Body of pancreas (tissue), 4 donors: ENCODE results near the gene ZBTB18. TPM values are rescaled to one million over a fixed set of nuclear protein-coding genes. Genes with fewer than 3 reads are reported as not detected.

Experiments used
- ATAC-seq: fragments of 150-250 bp; one replicate; pipeline ENCODE4 v1.9.1; 2016
- DNase-seq, 4 donors: peaks; one replicate each; pipeline ENCODE4 v3.0.0-alpha.2; 2019
- H3K27ac ChIP-seq, 4 donors: fragments of 200-600 bp; sonication (generic); 1 replicate in 3 of 4; 2 replicates in 1 of 4; pipeline versions ENCODE4 v1.5.1 to v1.6.1; 2016 to 2019; ENCODE audit warnings: mild to moderate bottlenecking in 1 of 4, mixed read lengths in 1 of 4, moderate library complexity in 1 of 4
- H3K27me3 ChIP-seq, 2 donors: fragments of 200-600 bp; sonication (generic); one replicate each; pipeline ENCODE4 v1.6.0; 2016; ENCODE audit warnings: mild to moderate bottlenecking in 1 of 2
- H3K36me3 ChIP-seq, 2 donors: fragments of 200-600 bp; sonication (generic); replicated peaks in 1 of 2; 2 replicates each; pipeline ENCODE4 v1.5.1; 2016; ENCODE audit warnings: low read depth in 2 of 2; ENCODE audit not compliant: insufficient read depth in 1 of 2
- H3K4me1 ChIP-seq: fragments of 200-600 bp; sonication (generic); one replicate; pipeline ENCODE4 v1.6.0; 2016
- H3K4me3 ChIP-seq, 2 donors: fragments of 200-600 bp; sonication (generic); 1 replicate in 1 of 2; 2 replicates in 1 of 2; pipeline ENCODE4 v1.5.1; 2016 to 2019
- H3K9me3 ChIP-seq, 3 donors: fragments of 200-600 bp; sonication (generic); 1 replicate in 2 of 3; 2 replicates in 1 of 3; pipeline ENCODE4 v1.5.1; 2016
- POLR2A ChIP-seq, 3 donors: fragments of 450-650 bp; IDR thresholded peaks; one replicate each; pipeline ENCODE4 v1.6.1; 2016; ENCODE audit warnings: antibody characterized with exemption in 3 of 3, mild to moderate bottlenecking in 2 of 3
- WGBS, 2 donors: methylation state at CpG; one replicate each; pipeline ENCODE4 v1.1.5; 2017; 5-methylcytosine and 5-hydroxymethylcytosine counted together
- intact Hi-C: fragments of 100-400 bp; cut with DNase I; formaldehyde crosslinking; loops from one replicate; pipeline ENCODE4 v1.15.1; 2023
- total RNA-seq, 2 donors: library from RNA; depleted of rRNA; stranded (reverse); fragments of >200 nt; gene quantifications; one replicate each; pipeline ENCODE4 v1.1.0, GENCODE V29; 2016
- TF ChIP-seq, protein P1 (sequence below), 7 experiments: fragments of 450-650 bp in 4 of 7; fragments of 200-600 bp in 3 of 7; sonication (generic) in 3 of 7; IDR thresholded peaks; one replicate each; pipeline ENCODE4 v1.5.1; 2016 to 2019; ENCODE audit warnings: antibody characterized with exemption in 7 of 7

Gene ZBTB18
- total RNA-seq, 2 donors from 2014 or later: 20.4 to 22.6 TPM

GRCh38 chr1:244022311-244022710, 28.8 kb upstream of the ZBTB18 start:
- DNase-seq (no peak), ATAC-seq (no peak)
- Histone ChIP-seq H3K9me3 (no peaks in the 10 kb centered on the region), H3K4me3 (no peak overlapping the region), H3K27me3 (no peaks in the 10 kb centered on the region), H3K4me1 (no peaks in the 10 kb centered on the region), H3K36me3 (no peaks in the 10 kb centered on the region), H3K27ac (no peak overlapping the region)
- WGBS, 2 donors: 93 to 100% methylated on average over 2 of the region's 2 CpGs
- TF ChIP-seq POLR2A (IDR thresholded peaks at IDR 0.05): no peak
- TF ChIP-seq, protein P1, sequence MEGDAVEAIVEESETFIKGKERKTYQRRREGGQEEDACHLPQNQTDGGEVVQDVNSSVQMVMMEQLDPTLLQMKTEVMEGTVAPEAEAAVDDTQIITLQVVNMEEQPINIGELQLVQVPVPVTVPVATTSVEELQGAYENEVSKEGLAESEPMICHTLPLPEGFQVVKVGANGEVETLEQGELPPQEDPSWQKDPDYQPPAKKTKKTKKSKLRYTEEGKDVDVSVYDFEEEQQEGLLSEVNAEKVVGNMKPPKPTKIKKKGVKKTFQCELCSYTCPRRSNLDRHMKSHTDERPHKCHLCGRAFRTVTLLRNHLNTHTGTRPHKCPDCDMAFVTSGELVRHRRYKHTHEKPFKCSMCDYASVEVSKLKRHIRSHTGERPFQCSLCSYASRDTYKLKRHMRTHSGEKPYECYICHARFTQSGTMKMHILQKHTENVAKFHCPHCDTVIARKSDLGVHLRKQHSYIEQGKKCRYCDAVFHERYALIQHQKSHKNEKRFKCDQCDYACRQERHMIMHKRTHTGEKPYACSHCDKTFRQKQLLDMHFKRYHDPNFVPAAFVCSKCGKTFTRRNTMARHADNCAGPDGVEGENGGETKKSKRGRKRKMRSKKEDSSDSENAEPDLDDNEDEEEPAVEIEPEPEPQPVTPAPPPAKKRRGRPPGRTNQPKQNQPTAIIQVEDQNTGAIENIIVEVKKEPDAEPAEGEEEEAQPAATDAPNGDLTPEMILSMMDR (IDR thresholded peaks at IDR 0.05): no peak
- intact Hi-C loops: no loop called here

GRCh38 chr1:244022864-244023440, 28.1 kb upstream of the ZBTB18 start:
- no peaks in the 10 kb centered on the region for H3K27me3 ChIP-seq
- no peak for TF ChIP-seq POLR2A (IDR thresholded peaks at IDR 0.05)
- TF ChIP-seq, protein P1 (IDR thresholded peaks at IDR 0.05): no peak
- DNase-seq (no peak), ATAC-seq (no peak)
- H3K27ac ChIP-seq: no peak overlapping the region
- 87% methylated on average over 9 of the region's 9 CpGs for WGBS, 2 donors
- H3K9me3 ChIP-seq: no peaks in the 10 kb centered on the region
- intact Hi-C loops: no loop called here
- no peak overlapping the region for H3K4me3 ChIP-seq
- H3K4me1 ChIP-seq: no peaks in the 10 kb centered on the region
- no peaks in the 10 kb centered on the region for H3K36me3 ChIP-seq

- H3K27ac ChIP-seq: no peak overlapping the region
- DNase-seq (no peak), ATAC-seq (no peak)
- no peaks in the 10 kb centered on the region for H3K36me3 ChIP-seq
- no peaks in the 10 kb centered on the region for H3K27me3 ChIP-seq
- intact Hi-C loops: no loop called here
- no peaks in the 10 kb centered on the region for H3K9me3 ChIP-seq
- WGBS, 2 donors: 74 to 75% methylated on average over 17 of the region's 17 CpGs
- no peaks in the 10 kb centered on the region for H3K4me1 ChIP-seq
- H3K4me3 ChIP-seq: no peak overlapping the region
- no peak for TF ChIP-seq POLR2A (IDR thresholded peaks at IDR 0.05)
- TF ChIP-seq, protein P1 (IDR thresholded peaks at IDR 0.05): no peak
These were observed 23.5 kb upstream of the ZBTB18 start for GRCh38 chr1:244027491-244028145.

GRCh38 chr1:244028701-244029100, 22.4 kb upstream of the ZBTB18 start:
- WGBS, 2 donors: 67 to 71% methylated on average over 3 of the region's 3 CpGs
- no peaks in the 10 kb centered on the region for H3K27me3 ChIP-seq
- no peaks in the 10 kb centered on the region for H3K4me1 ChIP-seq
- DNase-seq (no peak), ATAC-seq (no peak)
- H3K27ac ChIP-seq: no peak overlapping the region
- no peaks in the 10 kb centered on the region for H3K9me3 ChIP-seq
- no peak overlapping the region for H3K4me3 ChIP-seq
- TF ChIP-seq POLR2A (IDR thresholded peaks at IDR 0.05): no peak
- TF ChIP-seq, protein P1 (IDR thresholded peaks at IDR 0.05): no peak
- no peaks in the 10 kb centered on the region for H3K36me3 ChIP-seq
- intact Hi-C loops: no loop called here

DNA sequence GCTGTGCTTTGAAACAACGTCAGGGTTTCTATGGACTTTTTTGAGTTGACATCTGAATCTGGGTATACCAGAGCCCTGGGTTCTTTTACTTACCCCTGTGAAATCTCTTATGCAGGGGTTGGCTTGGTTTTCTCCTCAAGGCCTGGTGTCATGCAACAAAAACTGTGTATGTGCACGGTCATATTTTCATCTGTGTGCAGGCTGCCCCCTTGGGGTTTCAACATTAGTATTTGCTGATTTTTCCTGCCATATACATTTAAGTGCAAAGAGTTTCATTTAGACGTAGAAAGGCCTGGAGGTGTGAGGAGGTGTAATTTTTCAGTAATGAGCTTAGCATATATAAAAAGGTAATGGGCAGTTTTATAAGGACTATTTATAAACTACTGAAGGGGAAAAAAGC, 22.0 kb upstream of the ZBTB18 start:
- DNase-seq: no peak
- ATAC-seq: no peak
- Histone ChIP-seq H3K27me3 (no peaks in the 10 kb centered on the region), H3K9me3 (no peaks in the 10 kb centered on the region), H3K27ac (no peak overlapping the region), H3K4me1 (no peaks in the 10 kb centered on the region), H3K4me3 (no peak overlapping the region), H3K36me3 (no peaks in the 10 kb centered on the region)
- WGBS, 2 donors: 76 to 81% methylated on average over 3 of the region's 3 CpGs
- TF ChIP-seq, protein P1 (IDR thresholded peaks at IDR 0.05): no peak
- TF ChIP-seq POLR2A (IDR thresholded peaks at IDR 0.05): no peak
- intact Hi-C loops: no loop called here
